Measurements from ENCODE around the gene SSTR5.

The SSTR5 gene

GRCh38 chr16:1119766-1120576 is 47.4 kb downstream of the SSTR5 start:
- no peak for TF ChIP-seq CTCF (IDR thresholded peaks at IDR 0.05; ENCODE audit: extremely low read depth, missing control alignments)
- no peak for DNase-seq (ENCODE audit: low spot score)

DNA sequence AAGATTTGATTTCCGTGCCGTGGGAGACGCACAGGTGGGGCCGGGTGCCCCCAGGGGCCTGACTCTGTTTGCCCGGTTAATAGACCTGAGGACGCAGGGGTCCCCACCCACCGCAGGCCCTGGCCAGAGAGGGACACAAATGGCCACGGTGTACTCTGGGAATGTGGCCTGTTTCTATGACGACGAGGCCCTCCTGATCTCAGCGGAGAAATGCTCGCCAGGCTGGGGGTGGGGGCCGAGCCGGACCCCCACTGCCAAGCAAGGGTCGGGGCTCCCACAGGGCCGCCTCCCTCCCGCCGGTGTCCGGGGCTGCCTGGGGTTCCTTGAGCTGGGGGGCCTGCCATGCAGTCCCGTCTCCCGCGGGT is 48.0 kb downstream of the SSTR5 start:
- DNase-seq (ENCODE audit: low spot score), result no peak
- TF ChIP-seq CTCF (IDR thresholded peaks at IDR 0.05; ENCODE audit: extremely low read depth, missing control alignments), result no peak

GRCh38 chr16:1121009-1121408 is 48.5 kb downstream of the SSTR5 start:
- TF ChIP-seq CTCF (IDR thresholded peaks at IDR 0.05; ENCODE audit: extremely low read depth, missing control alignments), result no peak
- DNase-seq (ENCODE audit: low spot score), result no peak

DNA sequence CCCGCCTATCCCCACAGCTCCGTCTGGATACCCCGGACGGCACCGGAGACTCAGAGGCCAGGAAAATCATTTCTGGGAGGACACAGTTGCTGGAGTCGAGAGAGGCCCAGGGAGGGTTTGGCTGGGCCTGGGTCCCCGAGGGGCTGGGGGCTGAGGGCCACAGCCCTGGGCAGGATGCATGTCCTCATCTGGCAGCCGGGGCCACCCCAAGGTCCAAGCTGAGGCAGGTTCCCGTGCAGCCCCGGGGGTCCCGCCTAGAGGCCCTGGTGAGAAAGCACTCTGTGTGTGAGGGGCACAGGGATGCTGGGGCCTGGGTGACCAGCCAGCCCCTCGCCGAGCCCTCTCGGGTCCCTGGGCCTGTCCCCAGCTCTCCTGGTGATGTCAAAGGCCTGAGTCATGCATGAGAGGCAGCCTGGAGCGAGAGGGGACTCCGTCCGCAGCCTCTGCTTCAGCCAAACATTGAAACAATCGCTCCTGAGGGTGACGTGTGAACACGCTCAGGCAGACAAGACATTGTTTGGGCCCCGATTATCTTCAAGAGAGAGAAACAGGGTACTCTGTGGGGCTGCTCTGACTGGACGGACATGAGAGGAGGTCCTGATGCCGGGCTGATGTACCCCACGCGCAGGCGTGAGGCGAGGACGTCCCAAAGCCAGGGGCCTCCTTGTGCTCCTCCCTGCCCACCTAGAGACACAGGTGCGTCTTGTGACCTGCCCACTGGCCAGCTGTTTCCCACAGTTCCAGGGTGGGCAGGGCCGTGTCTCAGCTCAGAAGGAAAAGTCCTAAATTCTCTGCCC is 49.3 kb downstream of the SSTR5 start:
- no peak for DNase-seq (ENCODE audit: low spot score)
- no peak for TF ChIP-seq CTCF (IDR thresholded peaks at IDR 0.05; ENCODE audit: extremely low read depth, missing control alignments)

- TF ChIP-seq CTCF (IDR thresholded peaks at IDR 0.05; ENCODE audit: extremely low read depth, missing control alignments), result no peak
- no peak for DNase-seq (ENCODE audit: low spot score)
Observed at GRCh38 chr16:1122398-1122765, 49.8 kb downstream of the SSTR5 start.

DNA sequence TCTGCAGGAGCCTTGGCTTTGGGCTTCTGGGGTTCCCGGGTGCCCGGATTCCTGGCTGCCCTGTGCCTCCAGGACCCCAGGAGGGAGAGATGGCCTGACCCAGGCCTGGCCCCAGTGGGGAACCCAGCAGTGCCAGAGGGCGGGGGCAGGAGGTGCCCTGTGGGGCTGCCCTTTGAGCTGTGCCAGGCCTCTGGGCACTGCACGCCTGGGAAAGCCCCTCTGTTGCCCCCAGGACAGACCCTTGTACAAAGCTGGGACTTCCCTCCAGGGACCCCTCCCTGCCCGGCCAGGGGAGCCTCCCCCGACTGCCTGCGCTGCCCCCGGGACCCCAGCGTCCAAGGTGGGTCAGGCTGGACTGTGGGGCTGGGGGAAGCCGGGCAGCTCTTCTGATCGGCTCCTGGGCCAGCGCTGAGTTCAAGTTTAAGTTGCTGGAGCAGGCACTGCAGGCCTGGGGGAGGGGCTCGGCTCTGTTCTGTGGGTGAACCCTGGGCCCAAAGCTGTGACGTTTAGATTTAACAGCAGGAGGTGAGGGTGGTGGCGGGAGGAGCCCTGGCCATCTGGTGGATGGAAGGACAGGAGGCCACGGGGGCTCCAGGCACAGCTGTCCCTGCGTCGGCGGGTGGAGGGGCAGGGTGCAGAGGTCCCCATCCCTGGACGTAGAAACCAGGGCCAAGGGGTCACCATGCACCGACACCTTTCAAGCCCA is 51.1 kb downstream of the SSTR5 start:
- DNase-seq (ENCODE audit: low spot score), result no peak
- TF ChIP-seq CTCF (IDR thresholded peaks at IDR 0.05; ENCODE audit: extremely low read depth, missing control alignments), result no peak

DNA sequence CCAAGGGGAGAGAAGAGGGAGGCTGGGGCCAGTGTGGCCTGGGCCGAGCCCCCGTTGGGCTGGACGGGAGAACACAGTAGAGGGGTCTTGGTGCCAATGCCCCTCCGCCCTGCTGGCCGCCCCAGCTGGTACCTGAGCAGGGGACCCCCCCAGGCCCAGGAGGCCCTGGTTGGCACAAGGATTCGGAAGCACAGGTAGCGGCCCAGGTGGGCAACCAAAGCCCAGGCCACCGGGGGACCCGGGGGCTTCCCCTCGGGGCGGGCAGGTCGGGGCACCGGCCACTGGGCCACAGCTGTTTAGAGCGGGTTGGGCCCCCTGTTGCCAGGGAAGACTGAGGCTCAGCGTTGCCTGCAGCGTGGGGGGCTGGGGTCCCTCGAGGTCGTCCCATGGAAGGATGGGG is 51.7 kb downstream of the SSTR5 start:
- no peak for DNase-seq (ENCODE audit: low spot score)
- TF ChIP-seq CTCF (IDR thresholded peaks at IDR 0.05; ENCODE audit: extremely low read depth, missing control alignments), result no peak
